H1 (cell line): ENCODE data around the gene RPP30. TPM values are rescaled to one million over a fixed set of nuclear protein-coding genes. Genes with fewer than 3 reads are reported as not detected.

Source experiments
- CTCF ChIA-PET: fragments of 300-600 bp; sonication (Branson Sonifier 250); formaldehyde crosslinking; loops from one replicate; lab custom pipeline; 2021; ENCODE audit not compliant: partially characterized antibody; lab: Charles Lee
- POLR2A ChIA-PET: fragments of 300-600 bp; sonication (Branson Sonifier 250); formaldehyde crosslinking; loops from one replicate; lab custom pipeline; 2021; ENCODE audit warnings: inconsistent platforms; ENCODE audit not compliant: partially characterized antibody; lab: Charles Lee
- DNase-seq, 2 experiments: peaks; one replicate each; pipeline versions ENCODE4 v3.0.0 to v3.0.0-alpha.2; 2010 to 2022; ENCODE audit warnings: low spot score in 2 of 2, low read depth in 1 of 2, mixed read lengths in 1 of 2
- FAIRE-seq: peaks from 2 replicates; lab custom pipeline; 2011; peaks lifted over from hg19 to GRCh38; lab: Jason Lieb, UNC
- H2AFZ ChIP-seq: 2 replicates; pipeline ENCODE4 v1.8.1; 2012; ENCODE audit warnings: low read length, inconsistent platforms
- H2AK5ac ChIP-seq: 2 replicates; pipeline ENCODE4 v1.6.1; 2013; ENCODE audit warnings: low read depth, low read length
- H2BK120ac ChIP-seq: replicated peaks from 2 replicates; pipeline ENCODE3; 2013; ENCODE audit warnings: low read depth, low read length, inconsistent platforms
- H2BK12ac ChIP-seq: 2 replicates; pipeline ENCODE4 v1.6.1; 2013; ENCODE audit warnings: low read depth, low read length
- H2BK15ac ChIP-seq: 2 replicates; pipeline ENCODE4 v1.6.1; 2013; ENCODE audit warnings: low read length
- H2BK20ac ChIP-seq: 2 replicates; pipeline ENCODE4 v1.6.1; 2013; ENCODE audit warnings: low read length
- H2BK5ac ChIP-seq: 2 replicates; pipeline ENCODE4 v1.6.1; 2013; ENCODE audit warnings: low read depth, low read length
- H3K14ac ChIP-seq: 2 replicates; pipeline ENCODE4 v1.6.1; 2013; ENCODE audit warnings: inconsistent platforms; ENCODE audit not compliant: insufficient read length
- H3K18ac ChIP-seq: 2 replicates; pipeline ENCODE4 v1.6.1; 2013; ENCODE audit warnings: low read length; ENCODE audit errors: extremely low read depth
- H3K23ac ChIP-seq: 2 replicates; pipeline ENCODE4 v1.6.1; 2013; ENCODE audit warnings: inconsistent platforms; ENCODE audit not compliant: insufficient read length
- H3K23me2 ChIP-seq: 2 replicates; pipeline ENCODE4 v1.6.1; 2013; ENCODE audit warnings: low read depth, low read length
- H3K27ac ChIP-seq: 2 replicates; pipeline ENCODE4 v1.6.1; 2011; ENCODE audit warnings: low read depth, low read length, inconsistent platforms
- H3K27me3 ChIP-seq, 4 experiments: replicated peaks in 1 of 4; 1 replicate in 1 of 4; 2 replicates in 3 of 4; pipeline versions ENCODE4 v1.6.1 to v1.8.1; 2011 to 2013; ENCODE audit warnings: low read length in 3 of 4, mild to moderate bottlenecking in 3 of 4, inconsistent platforms in 2 of 4, mixed read lengths in 2 of 4, moderate library complexity in 1 of 4; ENCODE audit not compliant: control insufficient read depth in 3 of 4, insufficient read depth in 3 of 4; ENCODE audit errors: extremely low read depth in 1 of 4
- H3K36me3 ChIP-seq, 4 experiments: 2 replicates each; pipeline versions ENCODE4 v1.6.1 to v1.8.1; 2011 to 2013; ENCODE audit warnings: mild to moderate bottlenecking in 4 of 4, low read length in 3 of 4, moderate library complexity in 2 of 4, control low read depth in 1 of 4, inconsistent platforms in 1 of 4; ENCODE audit not compliant: insufficient read depth in 4 of 4, control insufficient read depth in 2 of 4
- H3K4ac ChIP-seq: replicated peaks from 2 replicates; pipeline ENCODE3; 2013; ENCODE audit warnings: low read length, low read depth, mixed read lengths, inconsistent platforms; ENCODE audit not compliant: insufficient read length
- H3K4me1 ChIP-seq, 4 experiments: replicated peaks in 1 of 4; 1 replicate in 1 of 4; 2 replicates in 3 of 4; pipeline versions ENCODE4 v1.6.1 to v1.8.1; 2011 to 2013; ENCODE audit warnings: low read length in 3 of 4, inconsistent platforms in 2 of 4, mixed read lengths in 1 of 4; ENCODE audit not compliant: insufficient read depth in 4 of 4, control insufficient read depth in 3 of 4
- H3K4me2 ChIP-seq, 2 experiments: 2 replicates each; pipeline versions ENCODE4 v1.6.1 to v1.8.1; 2011 to 2013; ENCODE audit warnings: low read depth in 2 of 2, low read length in 2 of 2, control low read depth in 1 of 2, inconsistent platforms in 1 of 2, mild to moderate bottlenecking in 1 of 2; ENCODE audit not compliant: insufficient read depth in 1 of 2
- H3K4me3 ChIP-seq, 4 experiments: fragments of 200-600, 300-600 bp in 1 of 4; sonication (generic), shearing (Covaris generic), sonication (Bioruptor Twin) in 1 of 4; 2 replicates each; pipeline versions ENCODE4 v1.5.1 to v1.8.1; 2011 to 2016; ENCODE audit warnings: low read length in 4 of 4, low read depth in 3 of 4, control low read depth in 2 of 4, inconsistent platforms in 2 of 4, mild to moderate bottlenecking in 2 of 4, mixed read lengths in 1 of 4, moderate library complexity in 1 of 4; ENCODE audit not compliant: insufficient read depth in 2 of 4; ENCODE audit errors: extremely low read depth in 1 of 4
- H3K56ac ChIP-seq: replicated peaks from 2 replicates; pipeline ENCODE3; 2013; ENCODE audit warnings: low read depth, mild to moderate bottlenecking, mixed read lengths, low read length, inconsistent platforms; ENCODE audit not compliant: insufficient read length
- H3K79me1 ChIP-seq: 2 replicates; pipeline ENCODE4 v1.6.1; 2013; ENCODE audit warnings: low read depth, low read length, control low read depth
- H3K79me2 ChIP-seq, 2 experiments: 2 replicates each; pipeline versions ENCODE4 v1.6.1 to v1.8.1; 2012 to 2013; ENCODE audit warnings: low read length in 2 of 2, mild to moderate bottlenecking in 2 of 2, inconsistent platforms in 1 of 2; ENCODE audit not compliant: insufficient read depth in 2 of 2, control insufficient read depth in 1 of 2
- H3K9ac ChIP-seq, 4 experiments: replicated peaks in 1 of 4; 1 replicate in 1 of 4; 2 replicates in 3 of 4; pipeline versions ENCODE4 v1.6.1 to v1.8.1; 2011 to 2013; ENCODE audit warnings: low read depth in 3 of 4, low read length in 3 of 4, control low read depth in 2 of 4, mild to moderate bottlenecking in 2 of 4, moderate library complexity in 2 of 4, inconsistent platforms in 1 of 4; ENCODE audit errors: extremely low read depth in 1 of 4
- H3K9me3 ChIP-seq, 2 experiments: 2 replicates each; pipeline versions ENCODE4 v1.6.1 to v1.8.1; 2012 to 2013; ENCODE audit warnings: mild to moderate bottlenecking in 2 of 2, moderate library complexity in 2 of 2, control low read depth in 1 of 2, inconsistent platforms in 1 of 2, low read depth in 1 of 2, low read length in 1 of 2, mixed read lengths in 1 of 2; ENCODE audit not compliant: insufficient read depth in 2 of 2
- H4K20me1 ChIP-seq, 2 experiments: replicated peaks in 1 of 2; 2 replicates each; pipeline versions ENCODE3 to v1.8.1; 2011 to 2013; ENCODE audit warnings: inconsistent platforms in 2 of 2, low read length in 2 of 2, mild to moderate bottlenecking in 1 of 2; ENCODE audit not compliant: insufficient read depth in 2 of 2, control insufficient read depth in 1 of 2
- H4K5ac ChIP-seq: 2 replicates; pipeline ENCODE4 v1.6.1; 2013; ENCODE audit warnings: low read length, low read depth, mixed read lengths, inconsistent platforms; ENCODE audit not compliant: insufficient read length
- H4K8ac ChIP-seq: 2 replicates; pipeline ENCODE4 v1.8.0; 2013; ENCODE audit warnings: mild to moderate bottlenecking, moderate library complexity, low read length, inconsistent platforms; ENCODE audit not compliant: insufficient read depth; ENCODE audit errors: extremely low read depth
- H4K91ac ChIP-seq: replicated peaks from 2 replicates; pipeline ENCODE3; 2013; ENCODE audit warnings: low read length, mixed read lengths, inconsistent platforms; ENCODE audit not compliant: insufficient read length
- SP4 ChIP-seq: IDR thresholded peaks from 2 replicates; pipeline ENCODE4 v1.6.1; 2012; ENCODE audit warnings: low read length, inconsistent platforms
- SUZ12 ChIP-seq: fragments of 200-600 bp; sonication (generic); IDR thresholded peaks from 2 replicates; pipeline ENCODE4 v1.6.1; 2012; ENCODE audit warnings: mild to moderate bottlenecking, inconsistent platforms, low read length, moderate library complexity, mixed read lengths
- WGBS, 2 experiments: shearing (Covaris generic) in 1 of 2; methylation state at CpG; one replicate each; pipeline versions ENCODE4 v1.1.6 to v1.1.7; 2013 to 2015; ENCODE audit warnings: low lambda C conversion rate in 2 of 2, mixed read lengths in 2 of 2, inconsistent platforms in 1 of 2, low coverage in 1 of 2, missing lambda C conversion rate in 1 of 2; ENCODE audit not compliant: insufficient replicate concordance in 2 of 2, insufficient coverage in 1 of 2, insufficient read length in 1 of 2; ENCODE audit errors: extremely low coverage in 1 of 2, missing lambda C conversion rate in 1 of 2; 5-methylcytosine and 5-hydroxymethylcytosine counted together
- polyA plus RNA-seq, 7 experiments: library from polyadenylated mRNA; depleted of rRNA in 3 of 7; stranded (reverse) in 5 of 7; unstranded in 2 of 7; fragments of >200 nt in 5 of 7; fragments of 200-250 nt in 2 of 7; gene quantifications; 1 replicate in 5 of 7; 2 replicates in 1 of 7; 4 replicates in 1 of 7; pipeline versions ENCODE4 v1.2.1 to v1.2.3, GENCODE V29; 2011 to 2013; ENCODE audit warnings: missing spikeins in 2 of 7, mixed read lengths in 2 of 7
- total RNA-seq: library from RNA; stranded (reverse); fragmentation: NEBNext Ultra II Directional; extraction: Animal tissue kit (Norgen Biotek cat#: 25700); gene quantifications from 2 replicates; pipeline ENCODE4 v1.2.1, GENCODE V29; 2021

RPP30 gene
- total and polyA plus RNA-seq, 2 of the 8 experiments (the other 6 are each of a cell fraction or from before 2014, with no cell fraction given): 38.9 to 79.7 TPM

- H3K4me1 ChIP-seq: peaks cover 0 to 3% (median 2%) of the 10 kb centered on the region in 4 experiments; a peak in 3 of 7 replicates
- H3K23me2 ChIP-seq: no peaks in the 10 kb centered on the region; the same call in 1 of the 2 replicates
- H3K4ac ChIP-seq: no peak overlapping the region
- no peak for FAIRE-seq
- no peak overlapping the region for H3K14ac ChIP-seq
- ChIA-PET POLR2A (no interaction called here), CTCF (interaction anchor here (5.4 kb wide), 1 partner anchor 13 kb away, joined by 37 read pairs; no protein-coding TSS in a partner anchor)
- H2BK12ac ChIP-seq: no peak overlapping the region; the same call in 1 of the 2 replicates
- peaks cover 21 to 26% of the 10 kb centered on the region in 2 experiments for H4K20me1 ChIP-seq
- H2AFZ ChIP-seq: no peak overlapping the region
- H4K91ac ChIP-seq: no peak overlapping the region
- no peak overlapping the region for H4K5ac ChIP-seq
- H3K9ac ChIP-seq: no peak overlapping the region
- no peak overlapping the region for H2BK5ac ChIP-seq
- H3K4me3 ChIP-seq: no peak overlapping the region
- H2BK120ac ChIP-seq: no peak overlapping the region
- no peak overlapping the region for H2BK15ac ChIP-seq
- no peak overlapping the region for H3K27ac ChIP-seq
- no peak overlapping the region; the same call in 1 of the 2 replicates for H2AK5ac ChIP-seq
- no peaks in the 10 kb centered on the region; a peak in 2 of 8 replicates for H3K36me3 ChIP-seq
- H3K9me3 ChIP-seq: no peaks in the 10 kb centered on the region
- no peaks in the 10 kb centered on the region for H3K79me1 ChIP-seq
- no peaks in the 10 kb centered on the region for H3K79me2 ChIP-seq
- peaks cover 92 to 98% (median 97%) of the 10 kb centered on the region in 4 experiments for H3K27me3 ChIP-seq
- no peak overlapping the region for H2BK20ac ChIP-seq
- H3K4me2 ChIP-seq: no peak overlapping the region
- H3K56ac ChIP-seq: no peak overlapping the region
- 78% methylated on average over 3 of the region's 3 CpGs; no CpG with 5 or more reads in 1 of the 2 experiments for WGBS, 2 experiments
- H3K18ac ChIP-seq: no peak overlapping the region
- TF ChIP-seq SP4 (no peak), SUZ12 (peak; percentile 55; the same call in 1 of the 2 replicates)
- TF ChIP-seq, all 59 proteins: peak for 1
- H4K8ac ChIP-seq: no peak overlapping the region
- H3K23ac ChIP-seq: no peak overlapping the region
- DNase-seq: no peak
Observed at GRCh38 chr10:90924552-90924951, 52.8 kb downstream of the RPP30 start.
